HepG2 (cell line): Measurements from ENCODE around the gene ADGRG1. TPM values are rescaled to one million over a fixed set of nuclear protein-coding genes. Genes with fewer than 3 reads are reported as not detected.

Experiments
- CBX1 ChIP-seq: IDR thresholded peaks from one replicate; pipeline ENCODE4 v1.6.1; 2016; ENCODE audit warnings: antibody characterized with exemption, low read depth
- CSRNP1 ChIP-seq: sonication (generic); formaldehyde crosslinking; IDR thresholded peaks from 2 replicates; pipeline ENCODE4 v1.8.1; 2023; ENCODE audit warnings: mild to moderate bottlenecking, missing genetic modification reagents
- KMT2B ChIP-seq: IDR thresholded peaks from 2 replicates; pipeline ENCODE4 v1.6.1; 2016; ENCODE audit warnings: missing genetic modification reagents, missing compliant biosample characterization
- MAFK ChIP-seq, 2 experiments: IDR thresholded peaks in 1 of 2; conservative IDR thresholded peaks in 1 of 2; 2 replicates each; pipeline ENCODE4 v1.6.1; 2011; ENCODE audit warnings: improper control_type of control experiment in 2 of 2, low read length in 2 of 2
- MIER3 ChIP-seq: IDR thresholded peaks from 2 replicates; pipeline ENCODE4 v1.6.1; 2016; ENCODE audit warnings: missing compliant biosample characterization, borderline replicate concordance
- MXI1 ChIP-seq: IDR thresholded peaks from 3 replicates; pipeline ENCODE4 v1.6.1; 2012; ENCODE audit warnings: low read depth, low read length, inconsistent platforms, borderline replicate concordance
- NRL ChIP-seq: sonication (generic); formaldehyde crosslinking; IDR thresholded peaks from 2 replicates; pipeline ENCODE4 v1.5.0; 2020; ENCODE audit warnings: missing genetic modification reagents, mild to moderate bottlenecking, moderate library complexity, borderline replicate concordance
- PATZ1 ChIP-seq: sonication (generic); formaldehyde crosslinking; IDR thresholded peaks from 2 replicates; pipeline ENCODE4 v1.4.0; 2020; ENCODE audit warnings: missing genetic modification reagents
- POLR2AphosphoS5 ChIP-seq: IDR thresholded peaks from 2 replicates; pipeline ENCODE4 v1.6.1; 2012; ENCODE audit warnings: low read depth, low read length
- PRDM4 ChIP-seq: sonication (generic); formaldehyde crosslinking; IDR thresholded peaks from 2 replicates; pipeline ENCODE4 v1.9.0; 2021; ENCODE audit warnings: missing genetic modification reagents, borderline replicate concordance
- SRY ChIP-seq: sonication (generic); formaldehyde crosslinking; IDR thresholded peaks from 2 replicates; pipeline ENCODE4 v1.8.0; 2022; ENCODE audit warnings: mild to moderate bottlenecking, missing genetic modification reagents
- ZKSCAN8 ChIP-seq: IDR thresholded peaks from 2 replicates; pipeline ENCODE4 v1.6.1; 2016; ENCODE audit warnings: borderline replicate concordance, missing genetic modification reagents, missing compliant biosample characterization
- ZNF552 ChIP-seq: sonication (generic); formaldehyde crosslinking; IDR thresholded peaks from 2 replicates; pipeline ENCODE4 v1.9.0; 2022; ENCODE audit warnings: missing genetic modification reagents, mild to moderate bottlenecking, borderline replicate concordance
- ZNF646 ChIP-seq: sonication (generic); formaldehyde crosslinking; IDR thresholded peaks from 2 replicates; pipeline ENCODE4 v1.9.0; 2021; ENCODE audit warnings: mild to moderate bottlenecking, missing genetic modification reagents
- ZNF670 ChIP-seq: sonication (generic); formaldehyde crosslinking; IDR thresholded peaks from 2 replicates; pipeline ENCODE4 v1.8.0; 2022; ENCODE audit warnings: mild to moderate bottlenecking, missing genetic modification reagents, borderline replicate concordance
- polyA plus RNA-seq, 8 experiments: library from polyadenylated mRNA; depleted of rRNA in 3 of 8; stranded (reverse) in 7 of 8; unstranded in 1 of 8; fragments of >200 nt; fragmentation: Illumina TruSeq in 4 of 8; extraction: Trizol in 4 of 8; gene quantifications; 2 replicates each; pipeline versions ENCODE4 v1.2.1 to v1.2.3, GENCODE V29; 2011 to 2016; ENCODE audit warnings: low read depth in 4 of 8, missing spikeins in 1 of 8, mixed read lengths in 1 of 8; ENCODE audit not compliant: insufficient read depth in 1 of 8
- total RNA-seq, 5 experiments: library from RNA; depleted of rRNA; stranded (reverse); fragments of >200 nt; fragmentation: Illumina TruSeq; extraction: Trizol; gene quantifications; 2 replicates each; pipeline ENCODE4 v1.2.3, GENCODE V29; 2016; ENCODE audit warnings: low read depth in 1 of 5

The ADGRG1 gene
- total and polyA plus RNA-seq, 2 of the 13 experiments (the other 11 are each of a cell fraction or from before 2014, with no cell fraction given): 2.7 to 5.9 TPM

- no peak for TF ChIP-seq PRDM4 (CRISPR knock-in tag)
- TF ChIP-seq KMT2B (CRISPR knock-in tag): 0 out of 2 replicates have a peak, but pooled peaks have one; percentile 38
- TF ChIP-seq MXI1: 0 out of 3 replicates have a peak, but pooled peaks have one; percentile 30
- TF ChIP-seq POLR2AphosphoS5: peak; percentile 74
- TF ChIP-seq MAFK (conservative IDR thresholded peaks at IDR 0.05 in 1 of 2, IDR thresholded peaks at IDR 0.05 in 1 of 2; ENCODE audit: low read length in 2 of 2): no peak
- TF ChIP-seq ZNF670 (CRISPR knock-in tag): no peak
- peak; percentile 81 for TF ChIP-seq CBX1
- peak; percentile 25; the same call in 1 of the 2 replicates for TF ChIP-seq ZNF552 (CRISPR knock-in tag)
- peak; percentile 22; the same call in 1 of the 2 replicates for TF ChIP-seq NRL (CRISPR knock-in tag)
- TF ChIP-seq MIER3: 0 out of 2 replicates have a peak, but pooled peaks have one; percentile 17
- TF ChIP-seq ZKSCAN8: 0 out of 2 replicates have a peak, but pooled peaks have one; percentile 42
- no peak for TF ChIP-seq ZNF646 (CRISPR knock-in tag)
- no peak for TF ChIP-seq CSRNP1
- peak; percentile 71; the same call in 1 of the 2 replicates for TF ChIP-seq PATZ1
- TF ChIP-seq SRY (CRISPR knock-in tag): no peak; the same call in 1 of the 2 replicates
These were observed 7.1 kb downstream of the ADGRG1 start (continued) for GRCh38 chr16:57635266-57636097.
